WTC11 (cell line): Measurements from ENCODE around the gene MORC4.

Experiments used
- CTCF ChIP-seq: fragments of 200-600 bp; IDR thresholded peaks from 2 replicates; pipeline ENCODE4 v1.8.0; 2022; ENCODE audit warnings: antibody characterized with exemption
- E2F4 ChIP-seq: sonication (generic); formaldehyde crosslinking; IDR thresholded peaks from 2 replicates; pipeline ENCODE4 v1.8.1; 2022; ENCODE audit warnings: low read depth, mild to moderate bottlenecking, moderate library complexity, missing genetic modification reagents, borderline replicate concordance
- FOXP1 ChIP-seq: sonication (generic); formaldehyde crosslinking; IDR thresholded peaks from 2 replicates; pipeline ENCODE4 v1.8.0; 2022; ENCODE audit warnings: missing genetic modification reagents, mild to moderate bottlenecking, moderate library complexity, borderline replicate concordance
- TF ChIP-seq, protein P1 (sequence below): sonication (generic); formaldehyde crosslinking; IDR thresholded peaks from 2 replicates; pipeline ENCODE4 v1.8.0; 2022; ENCODE audit warnings: mild to moderate bottlenecking, missing genetic modification reagents
- TF ChIP-seq, protein P2 (sequence below): sonication (generic); formaldehyde crosslinking; IDR thresholded peaks from 2 replicates; pipeline ENCODE4 v1.8.1; 2022; ENCODE audit warnings: mild to moderate bottlenecking, moderate library complexity, missing genetic modification reagents

DNA sequence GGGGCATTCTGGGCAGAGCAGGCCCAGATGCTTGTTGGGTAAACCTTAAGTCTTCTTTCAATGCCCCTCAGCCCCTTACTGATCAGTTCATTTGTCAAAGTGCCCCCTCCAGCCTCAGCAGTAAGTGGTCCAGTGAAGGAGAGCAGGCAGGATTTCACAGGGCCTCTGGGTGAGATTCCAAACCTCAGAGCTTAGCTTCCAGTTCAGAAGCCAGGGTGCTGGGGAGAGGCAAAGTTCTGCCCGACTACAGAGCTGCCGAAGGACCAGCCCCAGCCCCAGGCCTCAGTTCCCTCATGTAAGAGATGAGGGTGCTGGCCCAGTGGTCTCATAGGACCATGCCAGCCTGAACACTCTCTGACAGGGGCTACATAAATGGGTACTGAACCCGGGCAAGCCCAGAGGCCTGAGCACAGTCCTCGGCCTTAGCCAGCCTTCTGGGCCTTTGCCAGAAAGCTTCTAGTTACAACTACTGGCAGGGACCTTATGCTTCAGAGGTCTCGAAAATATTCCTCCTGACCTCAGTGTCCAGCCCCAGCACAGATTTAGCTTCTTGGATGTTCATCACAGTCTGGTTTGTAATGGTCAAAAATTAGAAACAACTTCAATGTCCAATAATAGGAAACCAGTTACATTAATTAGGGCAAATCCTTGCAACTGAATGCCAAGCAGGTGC is 96.0 kb downstream of the MORC4 start:
- TF ChIP-seq E2F4 (no peak), CTCF (no peak), FOXP1 (CRISPR knock-in tag) (no peak)
- TF ChIP-seq, protein P1, sequence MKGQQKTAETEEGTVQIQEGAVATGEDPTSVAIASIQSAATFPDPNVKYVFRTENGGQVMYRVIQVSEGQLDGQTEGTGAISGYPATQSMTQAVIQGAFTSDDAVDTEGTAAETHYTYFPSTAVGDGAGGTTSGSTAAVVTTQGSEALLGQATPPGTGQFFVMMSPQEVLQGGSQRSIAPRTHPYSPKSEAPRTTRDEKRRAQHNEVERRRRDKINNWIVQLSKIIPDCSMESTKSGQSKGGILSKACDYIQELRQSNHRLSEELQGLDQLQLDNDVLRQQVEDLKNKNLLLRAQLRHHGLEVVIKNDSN (CRISPR knock-in tag), result no peak
- TF ChIP-seq, protein P2, sequence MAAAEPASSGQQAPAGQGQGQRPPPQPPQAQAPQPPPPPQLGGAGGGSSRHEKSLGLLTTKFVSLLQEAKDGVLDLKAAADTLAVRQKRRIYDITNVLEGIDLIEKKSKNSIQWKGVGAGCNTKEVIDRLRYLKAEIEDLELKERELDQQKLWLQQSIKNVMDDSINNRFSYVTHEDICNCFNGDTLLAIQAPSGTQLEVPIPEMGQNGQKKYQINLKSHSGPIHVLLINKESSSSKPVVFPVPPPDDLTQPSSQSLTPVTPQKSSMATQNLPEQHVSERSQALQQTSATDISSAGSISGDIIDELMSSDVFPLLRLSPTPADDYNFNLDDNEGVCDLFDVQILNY (CRISPR knock-in tag), result no peak
